GM21576 (cell line): ENCODE measurements around the gene ZBTB17.
"Not testable (repeated sequence)": the region's sequence is repeated elsewhere in the genome, so short reads cannot be mapped to it uniquely, and the experiment has no call there.

Experiments
- ATAC-seq: cut with Tn5 transposase; IDR thresholded peaks from one replicate; pipeline ENCODE4 v1.9.1; 2021; ENCODE audit warnings: mild to moderate bottlenecking, moderate library complexity; ENCODE audit not compliant: unreplicated experiment

Gene ZBTB17

GRCh38 chr1:16011936-16012589 is 36.2 kb upstream of the ZBTB17 start:
- ATAC-seq, result no peak

GRCh38 chr1:16010837-16011236 is 34.9 kb upstream of the ZBTB17 start:
- no peak for ATAC-seq

- ATAC-seq, result no peak
Observed at GRCh38 chr1:16009678-16010077, 33.8 kb upstream of the ZBTB17 start.

GRCh38 chr1:16009030-16009460 is 33.1 kb upstream of the ZBTB17 start:
- ATAC-seq, result no peak

GRCh38 chr1:16007671-16008341 is 31.9 kb upstream of the ZBTB17 start:
- ATAC-seq, result no peak

GRCh38 chr1:16006552-16007485 is 30.9 kb upstream of the ZBTB17 start:
- no peak for ATAC-seq

- ATAC-seq, result no peak
Observed at GRCh38 chr1:16006010-16006409, 30.1 kb upstream of the ZBTB17 start.

GRCh38 chr1:16005597-16005996 is 29.7 kb upstream of the ZBTB17 start:
- ATAC-seq, result no peak

GRCh38 chr1:16001274-16001673 is 25.4 kb upstream of the ZBTB17 start:
- ATAC-seq, result not testable (repeated sequence)

- no peak for ATAC-seq
Observed at GRCh38 chr1:15998929-15999328, 23.0 kb upstream of the ZBTB17 start.

- ATAC-seq, result no peak
Observed at GRCh38 chr1:15997637-15998280, 21.9 kb upstream of the ZBTB17 start.

GRCh38 chr1:15997076-15997585 is 21.2 kb upstream of the ZBTB17 start:
- no peak for ATAC-seq

GRCh38 chr1:15994590-15995351 is 18.9 kb upstream of the ZBTB17 start:
- no peak for ATAC-seq

GRCh38 chr1:15994081-15994480 is 18.2 kb upstream of the ZBTB17 start:
- no peak for ATAC-seq

- ATAC-seq, result no peak
Observed at GRCh38 chr1:15993666-15994065, 17.8 kb upstream of the ZBTB17 start.

- no peak for ATAC-seq
Observed at GRCh38 chr1:15992582-15993500, 16.9 kb upstream of the ZBTB17 start.

GRCh38 chr1:15992187-15992553 is 16.3 kb upstream of the ZBTB17 start:
- ATAC-seq, result no peak

- ATAC-seq, result no peak
Observed at GRCh38 chr1:15991427-15992186, 15.7 kb upstream of the ZBTB17 start.
